Prostate gland (tissue), 2 donors: ENCODE measurements around the gene RPS14. TPM values are rescaled to one million over a fixed set of nuclear protein-coding genes. Genes with fewer than 3 reads are reported as not detected.

ENCODE experiments used
- DNase-seq: peaks from one replicate; pipeline ENCODE4 v3.0.0-alpha.2; 2019; ENCODE audit warnings: low spot score
- H3K27ac ChIP-seq, 2 donors: fragments of 200-600 bp; sonication (generic); 2 replicates each; pipeline ENCODE4 v1.5.1; 2017 to 2019
- H3K27me3 ChIP-seq: fragments of 200-600 bp; sonication (generic); replicated peaks from 2 replicates; pipeline ENCODE4 v1.5.1; 2019; ENCODE audit not compliant: insufficient read depth
- H3K36me3 ChIP-seq, 2 donors: fragments of 200-600 bp; sonication (generic); 1 replicate in 1 of 2; 2 replicates in 1 of 2; pipeline versions ENCODE4 v1.5.1 to v1.8.1; 2017 to 2019
- H3K4me1 ChIP-seq: fragments of 200-600 bp; sonication (generic); replicated peaks from 2 replicates; pipeline ENCODE4 v1.5.1; 2019
- H3K4me3 ChIP-seq, 2 donors: fragments of 200-600 bp; sonication (generic); 2 replicates each; pipeline ENCODE4 v1.5.1; 2017 to 2019
- H3K9me3 ChIP-seq: fragments of 200-600 bp; sonication (generic); 2 replicates; pipeline ENCODE4 v1.5.1; 2017
- POLR2A ChIP-seq: fragments of 450-650 bp; IDR thresholded peaks from one replicate; pipeline ENCODE4 v1.6.1; 2016; ENCODE audit warnings: antibody characterized with exemption, mild to moderate bottlenecking
- POLR2AphosphoS5 ChIP-seq: sonication (generic); formaldehyde crosslinking; IDR thresholded peaks from one replicate; pipeline ENCODE4 v1.6.1; 2017; ENCODE audit warnings: antibody characterized with exemption
- WGBS: methylation state at CpG from one replicate; pipeline ENCODE4 v1.1.5; 2018; 5-methylcytosine and 5-hydroxymethylcytosine counted together
- intact Hi-C: fragments of 100-400 bp; cut with DNase I; formaldehyde crosslinking; loops from one replicate; pipeline ENCODE4 v1.14.2; 2022
- total RNA-seq, 2 donors: library from RNA; depleted of rRNA; stranded (reverse); fragments of >200 nt; gene quantifications; one replicate each; pipeline ENCODE4 v1.1.0, GENCODE V29; 2016
- TF ChIP-seq, protein P1 (sequence below), 4 experiments: fragments of 200-600 bp in 2 of 4; fragments of 450-650 bp in 2 of 4; sonication (generic) in 2 of 4; IDR thresholded peaks; 1 replicate in 3 of 4; 2 replicates in 1 of 4; pipeline ENCODE4 v1.5.1; 2016 to 2019; ENCODE audit warnings: antibody characterized with exemption in 4 of 4, mild to moderate bottlenecking in 2 of 4, moderate library complexity in 2 of 4

The RPS14 gene
- total RNA-seq, 2 donors from 2014 or later, result 1,708 to 3,672 TPM

DNA sequence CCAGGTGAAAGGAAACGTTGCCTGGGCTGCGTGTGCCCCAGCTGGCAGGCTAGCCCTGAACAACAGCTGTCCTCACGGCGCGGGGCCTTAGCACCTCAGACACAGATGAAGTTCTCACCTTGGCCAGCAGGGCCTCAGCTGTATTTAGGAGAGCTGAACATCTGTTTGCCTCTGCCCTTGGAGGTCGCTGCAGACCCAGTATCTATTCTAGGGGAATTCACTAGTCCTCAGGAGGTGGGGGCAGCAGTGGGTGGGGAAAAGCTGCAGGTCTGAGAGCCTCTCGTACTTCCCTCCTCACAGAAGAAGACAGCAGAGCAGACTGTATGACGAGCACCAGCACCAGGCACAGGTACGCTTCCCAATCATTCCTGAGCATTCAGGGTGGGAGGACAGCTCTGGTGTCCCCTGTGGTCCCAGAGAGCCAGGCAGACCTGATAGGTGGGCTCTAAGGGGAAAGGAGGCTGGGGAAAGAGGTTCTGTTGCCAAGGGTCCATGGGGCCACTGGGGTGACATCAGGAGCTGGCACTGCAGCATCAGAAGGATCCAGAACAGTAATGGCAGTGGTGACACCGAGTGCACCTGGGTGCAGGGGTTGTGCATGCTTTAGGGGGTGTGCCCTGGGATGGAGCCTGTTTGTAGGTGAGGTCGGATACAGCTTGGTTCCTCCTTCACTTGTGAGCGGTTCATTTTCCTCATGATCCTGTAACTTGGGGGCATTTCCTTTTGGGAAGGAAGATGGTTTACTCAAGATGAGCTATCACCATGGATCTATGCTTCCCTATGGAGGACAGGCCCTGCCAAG is 50.6 kb downstream of the RPS14 start:
- H3K4me3 ChIP-seq, result no peak overlapping the region
- TF ChIP-seq POLR2AphosphoS5 (no peak), POLR2A (no peak)
- TF ChIP-seq, protein P1, sequence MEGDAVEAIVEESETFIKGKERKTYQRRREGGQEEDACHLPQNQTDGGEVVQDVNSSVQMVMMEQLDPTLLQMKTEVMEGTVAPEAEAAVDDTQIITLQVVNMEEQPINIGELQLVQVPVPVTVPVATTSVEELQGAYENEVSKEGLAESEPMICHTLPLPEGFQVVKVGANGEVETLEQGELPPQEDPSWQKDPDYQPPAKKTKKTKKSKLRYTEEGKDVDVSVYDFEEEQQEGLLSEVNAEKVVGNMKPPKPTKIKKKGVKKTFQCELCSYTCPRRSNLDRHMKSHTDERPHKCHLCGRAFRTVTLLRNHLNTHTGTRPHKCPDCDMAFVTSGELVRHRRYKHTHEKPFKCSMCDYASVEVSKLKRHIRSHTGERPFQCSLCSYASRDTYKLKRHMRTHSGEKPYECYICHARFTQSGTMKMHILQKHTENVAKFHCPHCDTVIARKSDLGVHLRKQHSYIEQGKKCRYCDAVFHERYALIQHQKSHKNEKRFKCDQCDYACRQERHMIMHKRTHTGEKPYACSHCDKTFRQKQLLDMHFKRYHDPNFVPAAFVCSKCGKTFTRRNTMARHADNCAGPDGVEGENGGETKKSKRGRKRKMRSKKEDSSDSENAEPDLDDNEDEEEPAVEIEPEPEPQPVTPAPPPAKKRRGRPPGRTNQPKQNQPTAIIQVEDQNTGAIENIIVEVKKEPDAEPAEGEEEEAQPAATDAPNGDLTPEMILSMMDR (IDR thresholded peaks at IDR 0.05), result peak in 1 of 4 experiments; percentile 9
- H3K4me1 ChIP-seq, result no peaks in the 10 kb centered on the region
- no peak overlapping the region for H3K27ac ChIP-seq
- DNase-seq, result no peak
- 66% methylated on average over 12 of the region's 12 CpGs for WGBS
- peaks cover 6 to 7% of the 10 kb centered on the region in 2 donors for H3K36me3 ChIP-seq
- H3K9me3 ChIP-seq, result no peaks in the 10 kb centered on the region
- no peaks in the 10 kb centered on the region for H3K27me3 ChIP-seq
- intact Hi-C loops, result no loop called here

DNA sequence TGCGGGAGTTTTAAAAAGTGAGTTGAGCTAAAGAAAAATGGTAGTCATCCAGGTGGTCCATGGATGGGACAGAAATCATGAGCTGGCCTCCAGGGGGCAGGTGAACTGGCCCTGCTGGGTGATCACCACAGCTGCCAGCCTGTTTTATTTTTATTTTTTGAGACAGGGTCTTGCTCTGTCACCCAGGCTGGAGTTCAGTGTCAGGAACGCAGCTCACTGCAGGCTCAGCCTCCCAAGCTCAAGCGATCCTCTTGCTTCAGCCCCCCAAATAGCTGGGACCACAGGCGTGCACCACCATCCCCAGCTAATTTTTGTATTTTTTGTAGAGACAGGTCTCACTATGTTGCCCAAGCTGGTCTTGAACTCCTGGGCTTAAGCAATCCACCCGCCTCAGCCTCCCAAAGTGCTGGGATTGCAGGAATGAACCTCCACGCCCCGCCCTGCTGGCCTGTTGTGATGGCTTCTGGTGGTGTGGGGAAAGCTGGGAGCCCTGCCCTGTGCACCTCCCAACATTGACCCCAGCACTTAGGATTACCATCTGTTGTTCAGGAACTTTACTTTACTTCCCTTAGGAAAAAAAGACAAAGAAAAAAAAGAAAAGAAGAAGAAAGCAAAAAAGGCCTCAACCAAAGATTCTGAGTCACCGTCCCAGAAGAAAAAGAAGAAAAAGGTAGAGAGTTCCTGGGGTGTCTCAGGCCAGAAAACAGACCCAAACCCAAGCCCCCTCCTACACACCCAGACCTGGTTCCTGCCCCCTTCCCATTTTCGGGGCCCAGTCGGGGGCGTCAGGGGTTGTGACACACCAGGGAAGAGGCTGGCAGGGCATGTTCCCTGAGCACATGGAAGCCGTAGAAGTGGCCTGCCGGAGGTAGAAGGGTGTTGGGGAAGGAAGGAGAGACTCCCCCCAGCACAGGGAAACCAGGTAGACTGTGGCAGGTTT is 51.5 kb downstream of the RPS14 start:
- H3K36me3 ChIP-seq, result peaks cover 6 to 10% of the 10 kb centered on the region in 2 donors
- TF ChIP-seq POLR2AphosphoS5, result no peak
- 87% methylated on average over 13 of the region's 13 CpGs for WGBS

DNA sequence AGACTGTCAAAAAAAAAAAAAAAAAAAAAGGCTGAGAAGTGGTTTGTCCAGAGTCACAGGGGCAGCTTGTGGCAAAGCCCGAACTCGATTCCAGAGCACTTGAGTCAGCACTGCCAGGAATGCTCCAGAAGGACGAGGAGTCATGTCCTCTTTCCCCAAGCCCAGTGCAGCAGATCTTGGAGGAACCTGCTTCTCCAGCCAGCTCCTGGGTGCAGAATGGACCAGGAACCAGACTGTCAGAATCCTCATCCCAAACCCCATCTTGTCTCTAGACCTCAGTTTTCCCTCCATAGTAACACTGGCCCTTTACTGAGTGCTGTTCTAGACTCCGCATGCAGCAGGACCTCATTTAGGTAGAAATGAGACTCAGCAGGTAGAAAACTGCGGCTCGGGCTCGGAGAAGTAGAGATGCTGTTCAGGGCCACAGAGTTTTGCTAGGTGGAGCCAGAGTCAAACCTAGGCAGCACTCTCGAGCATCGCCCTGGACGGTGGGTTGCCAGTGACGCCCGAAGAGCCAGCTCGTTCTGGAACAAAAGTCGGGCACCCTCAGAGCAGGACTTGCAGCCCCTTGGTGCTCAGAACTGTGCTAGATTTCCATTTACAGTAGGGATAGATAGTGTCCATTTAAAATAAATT is 52.3 kb downstream of the RPS14 start:
- Histone ChIP-seq H3K9me3 (no peaks in the 10 kb centered on the region), H3K36me3 (peaks cover 6 to 16% of the 10 kb centered on the region in 2 donors), H3K27me3 (no peaks in the 10 kb centered on the region), H3K4me3 (no peak overlapping the region), H3K4me1 (no peaks in the 10 kb centered on the region), H3K27ac (no peak overlapping the region)
- WGBS, result 87% methylated on average over 14 of the region's 14 CpGs
- intact Hi-C loops, result no loop called here
- TF ChIP-seq POLR2AphosphoS5 (no peak), POLR2A (no peak)
- TF ChIP-seq, protein P1 (IDR thresholded peaks at IDR 0.05), result no peak
- no peak for DNase-seq

More for the DNA sequence above, 51.5 kb downstream of the RPS14 start:
- H3K4me1 ChIP-seq, result no peaks in the 10 kb centered on the region
- no peak for DNase-seq
- no peak overlapping the region for H3K27ac ChIP-seq
- intact Hi-C loops, result no loop called here
- no peaks in the 10 kb centered on the region for H3K9me3 ChIP-seq
- no peaks in the 10 kb centered on the region for H3K27me3 ChIP-seq
- H3K4me3 ChIP-seq, result no peak overlapping the region

DNA sequence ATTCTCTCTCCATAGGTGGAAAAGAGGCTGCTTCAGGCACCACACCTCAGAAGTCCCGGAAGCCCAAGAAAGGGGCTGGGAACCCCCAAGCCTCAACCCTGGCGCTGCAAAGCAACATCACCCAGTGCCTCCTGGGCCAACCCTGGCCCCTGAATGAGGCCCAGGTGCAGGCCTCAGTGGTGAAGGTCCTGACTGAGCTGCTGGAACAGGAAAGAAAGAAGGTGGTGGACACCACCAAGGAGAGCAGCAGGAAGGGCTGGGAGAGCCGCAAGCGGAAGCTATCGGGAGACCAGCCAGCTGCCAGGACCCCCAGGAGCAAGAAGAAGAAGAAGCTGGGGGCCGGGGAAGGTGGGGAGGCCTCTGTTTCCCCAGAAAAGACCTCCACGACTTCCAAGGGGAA is 53.3 kb downstream of the RPS14 start:
- WGBS, result 96% methylated on average over 7 of the region's 7 CpGs
- no peaks in the 10 kb centered on the region for H3K27me3 ChIP-seq
- H3K4me3 ChIP-seq, result no peak overlapping the region
- intact Hi-C loops, result no loop called here
- H3K9me3 ChIP-seq, result no peaks in the 10 kb centered on the region
- H3K27ac ChIP-seq, result no peak overlapping the region
- TF ChIP-seq, protein P1 (IDR thresholded peaks at IDR 0.05), result no peak
- TF ChIP-seq POLR2A (no peak), POLR2AphosphoS5 (no peak)
- H3K36me3 ChIP-seq, result peaks cover 12 to 16% of the 10 kb centered on the region in 2 donors
- H3K4me1 ChIP-seq, result no peaks in the 10 kb centered on the region
- DNase-seq, result no peak

DNA sequence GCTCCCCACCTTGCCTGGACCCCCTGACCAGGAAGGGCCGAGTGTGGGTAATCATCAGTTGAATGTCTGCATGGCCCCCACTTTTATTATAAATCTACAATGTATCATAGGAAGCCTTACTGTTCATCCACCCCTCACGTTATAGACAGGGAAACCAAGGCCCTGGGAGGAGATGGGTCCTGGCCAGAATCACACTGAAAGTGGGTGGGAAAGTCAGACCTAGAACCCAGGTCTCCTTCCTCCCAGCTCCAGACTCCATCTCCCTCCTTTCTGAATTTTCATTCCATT is 53.9 kb downstream of the RPS14 start:
- Histone ChIP-seq H3K27me3 (no peaks in the 10 kb centered on the region), H3K4me1 (no peaks in the 10 kb centered on the region), H3K27ac (no peak overlapping the region), H3K36me3 (peaks cover 12 to 16% of the 10 kb centered on the region in 2 donors), H3K4me3 (no peak overlapping the region), H3K9me3 (no peaks in the 10 kb centered on the region)
- TF ChIP-seq POLR2AphosphoS5, result no peak
- TF ChIP-seq POLR2A, result no peak
- TF ChIP-seq, protein P1 (IDR thresholded peaks at IDR 0.05), result no peak
- intact Hi-C loops, result no loop called here
- WGBS, result 85% methylated on average over 2 of the region's 2 CpGs
- no peak for DNase-seq
